Keratinocyte (primary cell): ENCODE measurements around the gene SLCO3A1. TPM values are rescaled to one million over a fixed set of nuclear protein-coding genes. Genes with fewer than 3 reads are reported as not detected.

ENCODE experiments used
- DNase-seq: peaks from one replicate; pipeline ENCODE4 v3.0.0-alpha.2; 2011; ENCODE audit warnings: low read depth, missing footprints, low spot score
- FAIRE-seq: peaks from 2 replicates; lab custom pipeline; 2011; peaks lifted over from hg19 to GRCh38; lab: Jason Lieb, UNC
- H2AFZ ChIP-seq: 2 replicates; pipeline ENCODE4 v1.6.0; 2012; ENCODE audit warnings: low read length, control low read depth, inconsistent platforms; ENCODE audit not compliant: control insufficient read depth
- H3K27ac ChIP-seq: 2 replicates; pipeline ENCODE4 v1.5.1; 2011; ENCODE audit warnings: low read length; ENCODE audit not compliant: control insufficient read depth, insufficient read depth
- H3K27me3 ChIP-seq: 3 replicates; pipeline ENCODE4 v1.6.0; 2011; ENCODE audit warnings: low read length; ENCODE audit not compliant: control insufficient read depth, insufficient read depth; ENCODE audit errors: extremely low read depth
- H3K36me3 ChIP-seq, 2 experiments: 2 replicates in 1 of 2; 3 replicates in 1 of 2; pipeline ENCODE4 v1.5.1; 2011; ENCODE audit warnings: low read length in 2 of 2, mild to moderate bottlenecking in 1 of 2; ENCODE audit not compliant: control insufficient read depth in 2 of 2, insufficient read depth in 2 of 2; ENCODE audit errors: extremely low read depth in 1 of 2
- H3K4me1 ChIP-seq: 3 replicates; pipeline ENCODE4 v1.5.1; 2011; ENCODE audit warnings: low read length; ENCODE audit not compliant: control insufficient read depth, insufficient read depth; ENCODE audit errors: extremely low read depth
- H3K4me2 ChIP-seq: 3 replicates; pipeline ENCODE4 v1.6.0; 2011; ENCODE audit warnings: low read depth, low read length; ENCODE audit not compliant: control insufficient read depth, insufficient read depth; ENCODE audit errors: extremely low read depth
- H3K4me3 ChIP-seq, 3 experiments: fragments of 200-600 bp in 1 of 3; sonication (generic) in 1 of 3; 2 replicates in 2 of 3; 3 replicates in 1 of 3; pipeline ENCODE4 v1.5.1; 2011 to 2016; ENCODE audit warnings: low read length in 3 of 3, mild to moderate bottlenecking in 3 of 3, control low read depth in 2 of 3, inconsistent platforms in 1 of 3, low read depth in 1 of 3, mixed read lengths in 1 of 3, mixed run types in 1 of 3, moderate library complexity in 1 of 3; ENCODE audit not compliant: control insufficient read depth in 2 of 3, insufficient read depth in 2 of 3; ENCODE audit errors: extremely low read depth in 1 of 3
- H3K79me2 ChIP-seq: 2 replicates; pipeline ENCODE4 v1.6.0; 2012; ENCODE audit warnings: low read length; ENCODE audit not compliant: control insufficient read depth, insufficient read depth
- H3K9ac ChIP-seq: 3 replicates; pipeline ENCODE4 v1.6.0; 2011; ENCODE audit warnings: low read length; ENCODE audit not compliant: control insufficient read depth, insufficient read depth; ENCODE audit errors: extremely low read depth
- H3K9me1 ChIP-seq: 3 replicates; pipeline ENCODE4 v1.6.0; 2011; ENCODE audit warnings: low read length; ENCODE audit not compliant: control insufficient read depth, insufficient read depth; ENCODE audit errors: extremely low read depth
- H3K9me3 ChIP-seq: 2 replicates; pipeline ENCODE4 v1.5.1; 2012; ENCODE audit warnings: low read depth, low read length; ENCODE audit not compliant: control insufficient read depth
- H4K20me1 ChIP-seq: 3 replicates; pipeline ENCODE4 v1.6.0; 2011; ENCODE audit warnings: low read length; ENCODE audit not compliant: control insufficient read depth, insufficient read depth; ENCODE audit errors: extremely low read depth
- CTCF ChIP-seq, 3 experiments: IDR thresholded peaks in 1 of 3; conservative IDR thresholded peaks in 1 of 3; optimal IDR thresholded peaks in 1 of 3; 2 replicates in 2 of 3; 3 replicates in 1 of 3; pipeline versions ENCODE3 to v1.5.1; 2011; ENCODE audit warnings: low read length in 3 of 3, mild to moderate bottlenecking in 3 of 3, moderate library complexity in 2 of 3, control low read depth in 1 of 3, inconsistent platforms in 1 of 3; ENCODE audit not compliant: insufficient read depth in 2 of 3; ENCODE audit errors: extremely low read depth in 1 of 3
- EZH2 ChIP-seq: IDR thresholded peaks from one replicate; pipeline ENCODE4 v1.6.1; 2012; ENCODE audit warnings: inconsistent platforms, mild to moderate bottlenecking, low read length, moderate library complexity
- dilution Hi-C: fragments of 300-500 bp; cut with MboI; formaldehyde crosslinking; loops from one replicate; pipeline ENCODE4 v1.7.0; 2020; ENCODE audit warnings: low sequenced_read_pairs; ENCODE audit not compliant: extremely low pct_ligation_motif_present
- polyA plus RNA-seq, 5 experiments: library from polyadenylated mRNA; depleted of rRNA in 3 of 5; stranded (reverse) in 3 of 5; stranded (forward) in 1 of 5; unstranded in 1 of 5; fragments of >200 nt; gene quantifications; 1 replicate in 1 of 5; 2 replicates in 3 of 5; 3 replicates in 1 of 5; pipeline versions ENCODE4 v1.2.1 to v1.2.3, GENCODE V29; 2011 to 2012; ENCODE audit warnings: missing spikeins in 2 of 5, low read depth in 1 of 5, low replicate concordance in 1 of 5

The SLCO3A1 gene
- polyA plus RNA-seq, 1 donor (not counting 4 experiments of a cell fraction or from before 2014, with no cell fraction given), result 21.3 TPM

GRCh38 chr15:91866971-91867372, 13.5 kb downstream of the SLCO3A1 start:
- H4K20me1 ChIP-seq, result no peaks in the 10 kb centered on the region
- peaks cover 44% of the 10 kb centered on the region for H3K79me2 ChIP-seq
- DNase-seq (no peak), FAIRE-seq (peak; percentile 97)
- peaks cover 6% of the 10 kb centered on the region for H3K9me1 ChIP-seq
- peak overlapping the region; percentile 88 for H3K4me2 ChIP-seq
- peak overlapping the region; percentile 75 for H2AFZ ChIP-seq
- dilution Hi-C loops, result no loop called here
- H3K36me3 ChIP-seq, result no peaks in the 10 kb centered on the region
- no peaks in the 10 kb centered on the region for H3K27me3 ChIP-seq
- peak overlapping the region in 2 of 3 experiments; percentile 29 to 38 for H3K4me3 ChIP-seq
- no peak for TF ChIP-seq CTCF (optimal IDR thresholded peaks at IDR 0.05 in 1 of 3, IDR thresholded peaks at IDR 0.05 in 1 of 3, conservative IDR thresholded peaks at IDR 0.05 in 1 of 3; ENCODE audit: extremely low read depth in 1 of 3, insufficient read depth in 2 of 3, low read length in 3 of 3)
- peak overlapping the region; percentile 97 for H3K27ac ChIP-seq
- peaks cover 52% of the 10 kb centered on the region for H3K4me1 ChIP-seq
- peak overlapping the region; percentile 83 for H3K9ac ChIP-seq
- H3K9me3 ChIP-seq, result no peaks in the 10 kb centered on the region

GRCh38 chr15:91867581-91868026, 14.1 kb downstream of the SLCO3A1 start:
- peak overlapping the region; percentile 83 for H3K9ac ChIP-seq
- peaks cover 41% of the 10 kb centered on the region for H3K79me2 ChIP-seq
- H3K4me3 ChIP-seq, result peak overlapping the region in 2 of 3 experiments; percentile 29 to 37
- peak overlapping the region; percentile 88 for H3K4me2 ChIP-seq
- dilution Hi-C loops, result no loop called here
- H3K9me3 ChIP-seq, result no peaks in the 10 kb centered on the region
- peaks cover 6% of the 10 kb centered on the region for H3K9me1 ChIP-seq
- H4K20me1 ChIP-seq, result no peaks in the 10 kb centered on the region
- DNase-seq (peak; percentile 91), FAIRE-seq (peak; percentile 93)
- no peaks in the 10 kb centered on the region for H3K27me3 ChIP-seq
- no peak overlapping the region for H2AFZ ChIP-seq
- H3K36me3 ChIP-seq, result no peaks in the 10 kb centered on the region
- TF ChIP-seq CTCF (optimal IDR thresholded peaks at IDR 0.05 in 1 of 3, IDR thresholded peaks at IDR 0.05 in 1 of 3, conservative IDR thresholded peaks at IDR 0.05 in 1 of 3; ENCODE audit: extremely low read depth in 1 of 3, insufficient read depth in 2 of 3, low read length in 3 of 3) (no peak), EZH2 (no peak)
- peaks cover 57% of the 10 kb centered on the region for H3K4me1 ChIP-seq
- H3K27ac ChIP-seq, result peak overlapping the region; percentile 97
